ENCODE measurements around the gene HAGHL. TPM values are rescaled to one million over a fixed set of nuclear protein-coding genes. Genes with fewer than 3 reads are reported as not detected.
A peak's percentile ranks its signal among the peaks of the same experiment; 100 is the strongest.

Gene HAGHL
- total and polyA plus RNA-seq, 2 of the 8 experiments (the other 6 are each of a cell fraction or from before 2014, with no cell fraction given), result 26.6 to 26.9 TPM

- Histone ChIP-seq H2AFZ (ENCODE audit: low read length) (no peak overlapping the region), H2AK5ac (ENCODE audit: low read depth, low read length) (no peak overlapping the region), H4K5ac (ENCODE audit: insufficient read length, low read depth, low read length) (no peak overlapping the region), H3K79me1 (ENCODE audit: low read depth, low read length) (no peaks in the 10 kb centered on the region), H3K27ac (ENCODE audit: low read depth, low read length) (no peak overlapping the region), H3K9me3 (ENCODE audit: insufficient read depth in 2 of 2, low read depth in 1 of 2, low read length in 1 of 2) (no peaks in the 10 kb centered on the region), H3K27me3 (replicated peaks in 1 of 4; ENCODE audit: control insufficient read depth in 3 of 4, extremely low read depth in 1 of 4, insufficient read depth in 3 of 4, low read length in 3 of 4) (no peaks in the 10 kb centered on the region), H4K20me1 (replicated peaks in 1 of 2; ENCODE audit: control insufficient read depth in 1 of 2, insufficient read depth in 2 of 2, low read length in 2 of 2) (no peaks in the 10 kb centered on the region), H3K18ac (ENCODE audit: extremely low read depth, low read length) (no peak overlapping the region; the same call in 1 of the 2 replicates), H3K4me1 (replicated peaks in 1 of 4; ENCODE audit: control insufficient read depth in 3 of 4, insufficient read depth in 4 of 4, low read length in 3 of 4) (peaks cover 0 to 2% (median 0%) of the 10 kb centered on the region in 4 experiments; a peak in 1 of 7 replicates), H3K14ac (ENCODE audit: insufficient read length) (no peak overlapping the region), H3K23me2 (ENCODE audit: low read depth, low read length) (no peaks in the 10 kb centered on the region), H3K36me3 (ENCODE audit: control insufficient read depth in 2 of 4, insufficient read depth in 4 of 4, low read length in 3 of 4) (no peaks in the 10 kb centered on the region), H2BK15ac (ENCODE audit: low read length) (no peak overlapping the region), H2BK5ac (ENCODE audit: low read depth, low read length) (no peak overlapping the region), H3K4me3 (ENCODE audit: extremely low read depth in 1 of 4, insufficient read depth in 2 of 4, low read depth in 3 of 4, low read length in 4 of 4) (no peak overlapping the region), H3K56ac (replicated peaks; ENCODE audit: insufficient read length, low read depth, low read length) (no peak overlapping the region), H3K4ac (replicated peaks; ENCODE audit: insufficient read length, low read depth, low read length) (no peak overlapping the region), H3K23ac (ENCODE audit: insufficient read length) (no peak overlapping the region), H3K9ac (replicated peaks in 1 of 4; ENCODE audit: extremely low read depth in 1 of 4, low read depth in 3 of 4, low read length in 3 of 4) (no peak overlapping the region), H3K4me2 (ENCODE audit: insufficient read depth in 1 of 2, low read depth in 2 of 2, low read length in 2 of 2) (no peak overlapping the region), H2BK20ac (ENCODE audit: low read length) (no peak overlapping the region), H2BK120ac (replicated peaks; ENCODE audit: low read depth, low read length) (no peak overlapping the region), H4K91ac (replicated peaks; ENCODE audit: insufficient read length, low read length) (no peak overlapping the region), H2BK12ac (ENCODE audit: low read depth, low read length) (peak overlapping the region; percentile 75; the same call in 1 of the 2 replicates), H4K8ac (ENCODE audit: extremely low read depth, insufficient read depth, low read length) (no peak overlapping the region), H3K79me2 (ENCODE audit: control insufficient read depth in 1 of 2, insufficient read depth in 2 of 2, low read length in 2 of 2) (no peaks in the 10 kb centered on the region)
- WGBS, 2 experiments (ENCODE audit: extremely low coverage in 1 of 2, insufficient coverage in 1 of 2, insufficient read length in 1 of 2, insufficient replicate concordance in 2 of 2, low coverage in 1 of 2, low lambda C conversion rate in 2 of 2, missing lambda C conversion rate in 1 of 2), result 81% methylated on average over 15 of the region's 22 CpGs; no CpG with 5 or more reads in 1 of the 2 experiments
- CTCF ChIA-PET (ENCODE audit: partially characterized antibody), result interaction anchor here (0.7 to 5.0 kb wide), 16 partner anchors 8 to 182 kb away, joined by 3 to 38 read pairs (median 5); partner anchors contain the start of gene CIAO3
- TF ChIP-seq SIX5 (IDR thresholded peaks at IDR 0.05; ENCODE audit: low read depth, low read length), result no peak
- no peak for TF ChIP-seq CBX5 (IDR thresholded peaks at IDR 0.05; ENCODE audit: low read depth, low read length)
- TF ChIP-seq YY1 (IDR thresholded peaks at IDR 0.05; ENCODE audit: low read depth, low read length), result no peak
- no peak for FAIRE-seq
- POLR2A ChIA-PET (ENCODE audit: partially characterized antibody), result interaction anchor here (0.8 to 2.9 kb wide), 8 partner anchors 9 to 55 kb away, joined by 3 to 9 read pairs (median 6); partner anchors contain the start of genes ANTKMT and CIAO3
- no peak for DNase-seq (ENCODE audit: low read depth in 1 of 2, low spot score in 2 of 2)
Observed at GRCh38 chr16:761625-762513, 35.0 kb downstream of the HAGHL start.

Measured in H1 (cell line).